Skin epidermis (tissue), 12 donors: ENCODE results near the gene CENPV.
"Not testable (repeated sequence)": the region's sequence is repeated elsewhere in the genome, so short reads cannot be mapped to it uniquely, and the experiment has no call there.

ENCODE experiments used
- H3K27ac ChIP-seq, 21 experiments: fragments of 200-600 bp; sonication (generic) in 11 of 21; one replicate each; pipeline ENCODE4 v1.5.0; 2020; ENCODE audit warnings: mild to moderate bottlenecking in 3 of 21, inconsistent platforms in 2 of 21, moderate library complexity in 2 of 21
- H3K4me3 ChIP-seq, 7 experiments: fragments of 200-600 bp; sonication (generic) in 2 of 7; one replicate each; pipeline ENCODE4 v1.5.0; 2020; ENCODE audit warnings: inconsistent platforms in 2 of 7, mild to moderate bottlenecking in 2 of 7, moderate library complexity in 1 of 7

The CENPV gene

GRCh38 chr17:16319969-16320368 lies 33.3 kb downstream of the CENPV start:
- H3K27ac ChIP-seq = no peak overlapping the region
- H3K4me3 ChIP-seq = no peak overlapping the region

- H3K4me3 ChIP-seq = no peak overlapping the region
- no peak overlapping the region for H3K27ac ChIP-seq
These were observed 38.4 kb downstream of the CENPV start for GRCh38 chr17:16314859-16315258.

- H3K27ac ChIP-seq = no peak overlapping the region
These were observed 39.1 kb downstream of the CENPV start for GRCh38 chr17:16314189-16314588.

GRCh38 chr17:16313139-16314090 lies 39.9 kb downstream of the CENPV start:
- Histone ChIP-seq H3K27ac (no peak overlapping the region), H3K4me3 (no peak overlapping the region)

More at GRCh38 chr17:16314189-16314588, 39.1 kb downstream of the CENPV start:
- no peak overlapping the region for H3K4me3 ChIP-seq

GRCh38 chr17:16312061-16312460 lies 41.2 kb downstream of the CENPV start:
- H3K27ac ChIP-seq, H3K4me3 ChIP-seq: not testable (repeated sequence)

GRCh38 chr17:16306211-16306610 lies 47.1 kb downstream of the CENPV start:
- no peak overlapping the region for H3K4me3 ChIP-seq
- H3K27ac ChIP-seq = no peak overlapping the region

- H3K27ac ChIP-seq = no peak overlapping the region
- no peak overlapping the region for H3K4me3 ChIP-seq
These were observed 48.4 kb downstream of the CENPV start for GRCh38 chr17:16304830-16305229.

- no peak overlapping the region for H3K4me3 ChIP-seq
- H3K27ac ChIP-seq = no peak overlapping the region
These were observed 50.4 kb downstream of the CENPV start for GRCh38 chr17:16302856-16303255.

GRCh38 chr17:16301963-16302855 lies 51.1 kb downstream of the CENPV start:
- Histone ChIP-seq H3K4me3 (no peak overlapping the region), H3K27ac (no peak overlapping the region)

- Histone ChIP-seq H3K4me3 (no peak overlapping the region), H3K27ac (no peak overlapping the region)
These were observed 52.7 kb downstream of the CENPV start for GRCh38 chr17:16300554-16300953.

GRCh38 chr17:16298140-16298662 lies 55.1 kb downstream of the CENPV start:
- H3K4me3 ChIP-seq = no peak overlapping the region

GRCh38 chr17:16297367-16298139 lies 55.7 kb downstream of the CENPV start:
- Histone ChIP-seq H3K4me3 (no peak overlapping the region), H3K27ac (no peak overlapping the region)

More at GRCh38 chr17:16298140-16298662, 55.1 kb downstream of the CENPV start:
- no peak overlapping the region for H3K27ac ChIP-seq

- H3K27ac ChIP-seq, H3K4me3 ChIP-seq: not testable (repeated sequence)
These were observed 57.2 kb downstream of the CENPV start for GRCh38 chr17:16296072-16296471.

GRCh38 chr17:16294560-16294959 lies 58.7 kb downstream of the CENPV start:
- H3K4me3 ChIP-seq = no peak overlapping the region
- H3K27ac ChIP-seq = no peak overlapping the region

- Histone ChIP-seq H3K4me3 (no peak overlapping the region), H3K27ac (no peak overlapping the region)
These were observed 59.3 kb downstream of the CENPV start for GRCh38 chr17:16293931-16294330.
